A549 (cell line): Measurements from ENCODE around the gene RIF1. TPM values are rescaled to one million over a fixed set of nuclear protein-coding genes. Genes with fewer than 3 reads are reported as not detected.

Experiments used
- ATAC-seq, 2 experiments: fragments of 200-7000 bp in 1 of 2; fragments of >200 bp in 1 of 2; cut with Nextera tagmentation in 1 of 2; cut with Tn5 transposase in 1 of 2; 3 replicates each; pipeline versions ENCODE4 v1.8.0 to v1.9.1; 2018 to 2020; ENCODE audit warnings: mild to moderate bottlenecking in 1 of 2, moderate library complexity in 1 of 2
- CTCF ChIA-PET: fragments of 300-600 bp; sonication (Branson Sonifier 250); formaldehyde crosslinking; extraction: SDS; loops from one replicate; lab custom pipeline; 2021; ENCODE audit warnings: antibody characterized with exemption, inconsistent platforms; lab: Yijun Ruan, JAX
- POLR2A ChIA-PET: fragments of 350-600 bp; formaldehyde crosslinking; extraction: SDS; loops from one replicate; lab custom pipeline; 2021; ENCODE audit warnings: antibody characterized with exemption, inconsistent platforms; lab: Yijun Ruan, JAX
- DNase-seq, 2 experiments: peaks; one replicate each; pipeline versions ENCODE4 v3.0.0 to v3.0.0-alpha.2; 2011 to 2016; ENCODE audit warnings: low read depth in 1 of 2, low spot score in 1 of 2
- FAIRE-seq: peaks from 2 replicates; lab custom pipeline; 2011; peaks lifted over from hg19 to GRCh38; lab: Jason Lieb, UNC
- H3K27ac ChIP-seq, 2 experiments: fragments of >200 bp; sonication (Bioruptor Twin); formaldehyde crosslinking; 3 replicates each; pipeline ENCODE4 v1.5.1; 2016 to 2017
- H3K4me1 ChIP-seq: fragments of >200 bp; sonication (Bioruptor Twin); formaldehyde crosslinking; 3 replicates; pipeline ENCODE4 v1.6.1; 2016
- H3K4me2 ChIP-seq: fragments of >200 bp; sonication (Bioruptor Twin); formaldehyde crosslinking; 3 replicates; pipeline ENCODE4 v1.6.1; 2016
- H3K4me3 ChIP-seq: fragments of >200 bp; sonication (Bioruptor Twin); formaldehyde crosslinking; 3 replicates; pipeline ENCODE4 v1.5.1; 2016
- H3K9me3 ChIP-seq: fragments of >200 bp; sonication (Bioruptor Twin); formaldehyde crosslinking; 3 replicates; pipeline ENCODE4 v1.6.1; 2016
- CBX2 ChIP-seq: fragments of 200-600 bp; sonication (generic); IDR thresholded peaks from 2 replicates; pipeline ENCODE4 v1.6.1; 2016; ENCODE audit warnings: low read depth, mild to moderate bottlenecking, borderline replicate concordance
- CBX8 ChIP-seq: fragments of 200-600 bp; sonication (generic); IDR thresholded peaks from 2 replicates; pipeline ENCODE4 v1.6.1; 2016
- CEBPB ChIP-seq, 2 experiments: fragments of >200 bp in 1 of 2; sonication (Bioruptor Twin) in 1 of 2; formaldehyde crosslinking in 1 of 2; IDR thresholded peaks; 2 replicates each; pipeline ENCODE4 v1.6.1; 2012 to 2016
- CHD2 ChIP-seq: fragments of 150-350 bp; IDR thresholded peaks from 2 replicates; pipeline ENCODE4 v1.6.1; 2014; ENCODE audit warnings: low read length; ENCODE audit not compliant: partially characterized antibody
- CHD4 ChIP-seq: fragments of 200-600 bp; sonication (generic); IDR thresholded peaks from 2 replicates; pipeline ENCODE4 v1.6.1; 2016; ENCODE audit warnings: antibody characterized with exemption, mild to moderate bottlenecking, borderline replicate concordance
- CTCF ChIP-seq: fragments of >200 bp; sonication (Bioruptor Twin); formaldehyde crosslinking; IDR thresholded peaks from 3 replicates; pipeline ENCODE4 v1.5.1; 2016
- EHF ChIP-seq: fragments of 250-450 bp; sonication (Bioruptor Pico); IDR thresholded peaks from 2 replicates; pipeline ENCODE4 v1.5.0; 2020; ENCODE audit warnings: mild to moderate bottlenecking
- EHMT2 ChIP-seq: fragments of 200-600 bp; sonication (generic); IDR thresholded peaks from 2 replicates; pipeline ENCODE4 v1.6.1; 2016; ENCODE audit warnings: antibody characterized with exemption, low read depth, mild to moderate bottlenecking, moderate library complexity
- ELK1 ChIP-seq: fragments of 150-350 bp; IDR thresholded peaks from 2 replicates; pipeline ENCODE4 v1.6.1; 2014; ENCODE audit warnings: low read depth, mild to moderate bottlenecking, low read length
- FOSL2 ChIP-seq, 2 experiments: fragments of 450-650 bp in 1 of 2; fragments of >200 bp in 1 of 2; sonication (Bioruptor Twin) in 1 of 2; formaldehyde crosslinking; IDR thresholded peaks; 2 replicates each; pipeline versions ENCODE4 v1.5.0 to v1.6.1; 2016 to 2020; ENCODE audit warnings: mild to moderate bottlenecking in 1 of 2, moderate library complexity in 1 of 2
- GATA3 ChIP-seq: IDR thresholded peaks from 2 replicates; pipeline ENCODE4 v1.6.1; 2012; ENCODE audit warnings: borderline replicate concordance
- HES2 ChIP-seq: fragments of >200 bp; sonication (Bioruptor Twin); formaldehyde crosslinking; IDR thresholded peaks from 2 replicates; pipeline ENCODE4 v1.6.1; 2016
- HMGXB4 ChIP-seq: fragments of 250-450 bp; sonication (Bioruptor Pico); IDR thresholded peaks from 2 replicates; pipeline ENCODE4 v1.5.0; 2021; ENCODE audit warnings: mild to moderate bottlenecking, moderate library complexity, borderline replicate concordance
- HOXB13 ChIP-seq: fragments of 250-450 bp; sonication (Bioruptor Pico); IDR thresholded peaks from 2 replicates; pipeline ENCODE4 v1.5.0; 2020; ENCODE audit warnings: low read depth, mild to moderate bottlenecking, moderate library complexity
- JUN ChIP-seq, 2 experiments: fragments of >200 bp; sonication (Bioruptor Twin); formaldehyde crosslinking; IDR thresholded peaks; 2 replicates in 1 of 2; 3 replicates in 1 of 2; pipeline ENCODE4 v1.6.1; 2016 to 2017
- KDM1A ChIP-seq: fragments of 200-600 bp; sonication (generic); IDR thresholded peaks from 2 replicates; pipeline ENCODE4 v1.6.1; 2016; ENCODE audit warnings: low read depth, mild to moderate bottlenecking
- MYC ChIP-seq: IDR thresholded peaks from 2 replicates; pipeline ENCODE4 v1.6.1; 2012; ENCODE audit warnings: mild to moderate bottlenecking, inconsistent platforms, low read length, improper control_type of control experiment, borderline replicate concordance
- PBX3 ChIP-seq: IDR thresholded peaks from 2 replicates; pipeline ENCODE4 v1.6.1; 2012
- RAD21 ChIP-seq, 2 experiments: fragments of >200 bp in 1 of 2; sonication (Bioruptor Twin) in 1 of 2; formaldehyde crosslinking in 1 of 2; IDR thresholded peaks in 1 of 2; conservative IDR thresholded peaks in 1 of 2; 2 replicates in 1 of 2; 3 replicates in 1 of 2; pipeline ENCODE4 v1.6.1; 2012 to 2018; ENCODE audit warnings: inconsistent platforms in 1 of 2
- RCOR1 ChIP-seq: fragments of 150-350 bp; IDR thresholded peaks from 2 replicates; pipeline ENCODE4 v1.6.1; 2014; ENCODE audit warnings: antibody characterized with exemption, low read length, low read depth
- SREBF2 ChIP-seq: fragments of 450-650 bp; IDR thresholded peaks from 2 replicates; pipeline ENCODE4 v1.6.1; 2014; ENCODE audit warnings: mild to moderate bottlenecking, moderate library complexity
- TFCP2L1 ChIP-seq: fragments of 250-450 bp; sonication (Bioruptor Pico); IDR thresholded peaks from 2 replicates; pipeline ENCODE4 v1.5.0; 2021; ENCODE audit warnings: mild to moderate bottlenecking
- USF2 ChIP-seq: fragments of 450-650 bp; IDR thresholded peaks from 2 replicates; pipeline ENCODE4 v1.6.1; 2014; ENCODE audit warnings: antibody characterized with exemption
- ZFP36 ChIP-seq: fragments of 450-650 bp; IDR thresholded peaks from 2 replicates; pipeline ENCODE4 v1.6.1; 2014; ENCODE audit warnings: borderline replicate concordance; ENCODE audit not compliant: partially characterized antibody
- ZNF302 ChIP-seq: fragments of 250-450 bp; sonication (Bioruptor Pico); IDR thresholded peaks from 2 replicates; pipeline ENCODE4 v1.9.0; 2021; ENCODE audit warnings: inconsistent platforms, mild to moderate bottlenecking, moderate library complexity
- ZSCAN20 ChIP-seq: fragments of 250-450 bp; sonication (Bioruptor Pico); IDR thresholded peaks from 2 replicates; pipeline ENCODE4 v1.8.0; 2022; ENCODE audit warnings: mild to moderate bottlenecking, moderate library complexity
- WGBS: methylation state at CpG from one replicate; pipeline ENCODE4 v1.1.6; 2017; ENCODE audit errors: missing lambda C conversion rate; 5-methylcytosine and 5-hydroxymethylcytosine counted together
- polyA plus RNA-seq, 4 experiments: library from polyadenylated mRNA; depleted of rRNA in 3 of 4; stranded (reverse); fragments of >200 nt; fragmentation: RNase III in 1 of 4; extraction: RNeasy Plus Mini Kit Qiagen cat#74134 plus additional on column Dnase treatment in 1 of 4; gene quantifications; 2 replicates in 3 of 4; 3 replicates in 1 of 4; pipeline ENCODE4 v1.2.3, GENCODE V29; 2011 to 2017

The RIF1 gene
- polyA plus RNA-seq, 2 of the 4 experiments (the other 2 are of a cell fraction), result 15.5 to 28.7 TPM

- TF ChIP-seq FOSL2 (IDR thresholded peaks at IDR 0.05) (no peak), FOSL2 (CRISPR knock-in tag; IDR thresholded peaks at IDR 0.05) (no peak), USF2 (no peak), HOXB13 (CRISPR knock-in tag) (no peak), HMGXB4 (CRISPR knock-in tag) (no peak)
Observed at GRCh38 chr2:151459358-151459757, 49.7 kb downstream of the RIF1 start (continued).

- no peak for TF ChIP-seq ZNF302 (CRISPR knock-in tag)
- TF ChIP-seq CHD4, result no peak
- no peak for TF ChIP-seq CEBPB (IDR thresholded peaks at IDR 0.05)
- TF ChIP-seq EHMT2, result no peak
- TF ChIP-seq EHF (CRISPR knock-in tag), result no peak
- TF ChIP-seq ZFP36, result no peak
- no peak for TF ChIP-seq MYC
- no peak for TF ChIP-seq TFCP2L1 (CRISPR knock-in tag)
- no peak for TF ChIP-seq RCOR1
- no peak for TF ChIP-seq CBX8
- no peak for TF ChIP-seq CTCF
- no peak for TF ChIP-seq KDM1A
- no peak for TF ChIP-seq HES2
- TF ChIP-seq ELK1, result no peak
- no peak for TF ChIP-seq RAD21 (conservative IDR thresholded peaks at IDR 0.05 in 1 of 2, IDR thresholded peaks at IDR 0.05 in 1 of 2)
- Histone ChIP-seq H3K9me3 (peaks cover under 1% of the 10 kb centered on the region; the same call in 1 of the 3 replicates), H3K27ac (no peak overlapping the region), H3K4me2 (no peak overlapping the region), H3K4me3 (no peak overlapping the region), H3K4me1 (no peaks in the 10 kb centered on the region)
- 98% methylated on average over 3 of the region's 3 CpGs for WGBS
- no peak for DNase-seq
- FAIRE-seq, result no peak
- no peak for ATAC-seq
- POLR2A ChIA-PET, result no interaction called here
- CTCF ChIA-PET, result no interaction called here
Observed at GRCh38 chr2:151465771-151466170, 56.1 kb downstream of the RIF1 start.

GRCh38 chr2:151470556-151470955, 60.9 kb downstream of the RIF1 start:
- no peak overlapping the region for H3K4me3 ChIP-seq
- DNase-seq, result no peak
- no peak overlapping the region for H3K27ac ChIP-seq
- peaks cover 3% of the 10 kb centered on the region; the same call in 2 of the 3 replicates for H3K9me3 ChIP-seq
- 92% methylated on average over 1 of the region's 1 CpG for WGBS
- no peaks in the 10 kb centered on the region for H3K4me1 ChIP-seq
- FAIRE-seq, result no peak
- no peak for ATAC-seq
- POLR2A ChIA-PET, result no interaction called here
- CTCF ChIA-PET, result no interaction called here
- no peak overlapping the region for H3K4me2 ChIP-seq
- TF ChIP-seq CEBPB (IDR thresholded peaks at IDR 0.05) (no peak), HOXB13 (CRISPR knock-in tag) (no peak), PBX3 (no peak), ELK1 (no peak), HMGXB4 (CRISPR knock-in tag) (no peak), SREBF2 (no peak), CHD2 (no peak), CBX2 (no peak), JUN (IDR thresholded peaks at IDR 0.05) (no peak), ZSCAN20 (CRISPR knock-in tag) (no peak), GATA3 (no peak)
